K562 (cell line): Measurements from ENCODE around the gene NTRK1. TPM values are rescaled to one million over a fixed set of nuclear protein-coding genes. Genes with fewer than 3 reads are reported as not detected.

Experiments
- ATAC-seq: fragments of 200-7000 bp; cut with Tn5 transposase; 3 replicates; pipeline ENCODE4 v1.9.1; 2020; ENCODE audit warnings: moderate library complexity
- BruUV-seq: library from RNA; stranded (reverse); fragments of 400-500 nt; replicated peaks from 2 replicates; lab custom pipeline; 2021; lab: Mats Ljungman, UMichigan
- CTCF ChIA-PET: fragments of 300-600 bp; formaldehyde crosslinking; extraction: SDS; loops from one replicate; lab custom pipeline; 2021; ENCODE audit warnings: low intra/inter-chr PET ratio; lab: Yijun Ruan, JAX
- POLR2A ChIA-PET: fragments of 300-600, 350-650 bp; sonication (Branson Sonifier 250); formaldehyde crosslinking; extraction: SDS; loops from one replicate; lab custom pipeline; 2021; ENCODE audit warnings: antibody characterized with exemption, inconsistent platforms; lab: Yijun Ruan, JAX
- DNase-seq, 4 experiments: peaks; one replicate each; pipeline versions ENCODE4 v3.0.0 to v3.0.0-alpha.2; 2011 to 2018; ENCODE audit warnings: low spot score in 3 of 4, mixed read lengths in 3 of 4; ENCODE audit errors: extremely low read depth in 1 of 4
- FAIRE-seq: peaks from 2 replicates; lab custom pipeline; 2011; peaks lifted over from hg19 to GRCh38; lab: Jason Lieb, UNC
- H2AFZ ChIP-seq: 2 replicates; pipeline ENCODE4 v1.6.0; 2011; ENCODE audit warnings: low read depth, low read length, control low read depth, inconsistent platforms
- H3K27ac ChIP-seq: fragments of 200-600 bp; 3 replicates; pipeline ENCODE4 v1.8.0; 2011; ENCODE audit warnings: low read depth, mild to moderate bottlenecking, control low read depth, inconsistent platforms, low read length, moderate library complexity, mixed read lengths; ENCODE audit errors: extremely low read depth
- H3K27me3 ChIP-seq, 2 experiments: fragments of 300-600 bp in 1 of 2; 2 replicates in 1 of 2; 3 replicates in 1 of 2; pipeline versions ENCODE4 v1.6.0 to v1.8.0; 2011; ENCODE audit warnings: inconsistent platforms in 2 of 2, low read length in 2 of 2, mild to moderate bottlenecking in 1 of 2, mixed read lengths in 1 of 2, moderate library complexity in 1 of 2; ENCODE audit not compliant: control insufficient read depth in 2 of 2, insufficient read depth in 2 of 2
- H3K36me3 ChIP-seq: fragments of 300-600 bp; 3 replicates; pipeline ENCODE4 v1.8.0; 2011; ENCODE audit warnings: mild to moderate bottlenecking, low read length, inconsistent platforms; ENCODE audit not compliant: control insufficient read depth, insufficient read depth
- H3K4me1 ChIP-seq, 2 experiments: fragments of 200-600 bp in 1 of 2; replicated peaks in 1 of 2; 2 replicates in 1 of 2; 3 replicates in 1 of 2; pipeline versions ENCODE4 v1.5.1 to v1.8.0; 2011; ENCODE audit warnings: inconsistent platforms in 2 of 2, low read length in 2 of 2, mild to moderate bottlenecking in 1 of 2, mixed read lengths in 1 of 2, moderate library complexity in 1 of 2; ENCODE audit not compliant: control insufficient read depth in 2 of 2, insufficient read depth in 2 of 2
- H3K4me2 ChIP-seq: 2 replicates; pipeline ENCODE4 v1.6.1; 2011; ENCODE audit warnings: low read length, control low read depth, inconsistent platforms, mixed read lengths; ENCODE audit not compliant: insufficient read depth
- H3K4me3 ChIP-seq: fragments of 200-600 bp; sonication (generic), shearing (Covaris generic); 2 replicates; pipeline ENCODE4 v1.5.1; 2016; ENCODE audit warnings: control low read depth, inconsistent platforms
- H3K79me2 ChIP-seq: fragments of 200-600 bp; 3 replicates; pipeline ENCODE4 v1.8.0; 2011; ENCODE audit warnings: low read length, inconsistent platforms; ENCODE audit not compliant: control insufficient read depth, insufficient read depth
- H3K9ac ChIP-seq, 2 experiments: 2 replicates each; pipeline versions ENCODE4 v1.6.0 to v1.6.1; 2011; ENCODE audit warnings: low read depth in 2 of 2, low read length in 2 of 2, control low read depth in 1 of 2, inconsistent platforms in 1 of 2, mild to moderate bottlenecking in 1 of 2, mixed read lengths in 1 of 2; ENCODE audit not compliant: insufficient read depth in 1 of 2
- H3K9me1 ChIP-seq: one replicate; pipeline ENCODE4 v1.6.0; 2011; ENCODE audit warnings: inconsistent platforms, mild to moderate bottlenecking, low read length, moderate library complexity; ENCODE audit not compliant: control insufficient read depth, insufficient read depth
- H3K9me3 ChIP-seq: replicated peaks from 2 replicates; pipeline ENCODE4 v1.5.1; 2011; ENCODE audit warnings: low read depth, low read length, inconsistent platforms; ENCODE audit not compliant: control insufficient read depth, insufficient read depth
- H4K20me1 ChIP-seq: replicated peaks from 2 replicates; pipeline ENCODE4 v1.6.1; 2011; ENCODE audit warnings: low read length, inconsistent platforms, mixed read lengths; ENCODE audit not compliant: control insufficient read depth, insufficient read depth
- ZC3H8 ChIP-seq: fragments of 450-650 bp; IDR thresholded peaks from 2 replicates; pipeline ENCODE4 v1.6.1; 2017
- ZNF445 ChIP-seq: fragments of 250-450 bp; sonication (Bioruptor Pico); IDR thresholded peaks from 2 replicates; pipeline ENCODE4 v1.4.0; 2020; ENCODE audit warnings: low read depth, mild to moderate bottlenecking, moderate library complexity
- WGBS: fragments of 100-300 bp; shearing (Covaris generic); methylation state at CpG from one replicate; pipeline ENCODE4 v1.1.6; 2016; ENCODE audit warnings: low coverage, mixed read lengths; ENCODE audit not compliant: insufficient coverage; ENCODE audit errors: missing lambda C conversion rate; 5-methylcytosine and 5-hydroxymethylcytosine counted together
- in situ Hi-C: fragments of 300-500 bp; cut with MboI; formaldehyde crosslinking; loops from 4 replicates; pipeline ENCODE4 v1.15.0; 2018; ENCODE audit warnings: inconsistent platforms, mixed read lengths
- intact Hi-C: fragments of 100-400 bp; cut with micrococcal nuclease; formaldehyde crosslinking; loops from 2 replicates; pipeline ENCODE4 v1.14.2; 2022
- polyA plus RNA-seq, 8 experiments: library from polyadenylated mRNA; depleted of rRNA in 4 of 8; stranded (reverse) in 5 of 8; unstranded in 3 of 8; fragments of >200 nt; fragmentation: Nextera tagmentation in 2 of 8; fragmentation: Illumina TruSeq in 1 of 8; extraction: Ambion mirVana in 2 of 8; extraction: Trizol in 1 of 8; gene quantifications; 2 replicates each; pipeline versions ENCODE4 v1.2.1 to v1.2.3, GENCODE V29; 2011 to 2014; ENCODE audit warnings: inconsistent platforms in 1 of 8, missing spikeins in 1 of 8
- total RNA-seq, 7 experiments: library from RNA; depleted of rRNA in 6 of 7; stranded (reverse); fragments of >200 nt in 6 of 7; fragmentation: Illumina TruSeq in 2 of 7; extraction: Trizol in 2 of 7; gene quantifications; 2 replicates each; pipeline versions ENCODE4 v1.2.1 to v1.2.3, GENCODE V29; 2011 to 2021; ENCODE audit warnings: low replicate concordance in 1 of 7
- TF ChIP-seq, protein P1 (sequence below): sonication (generic); formaldehyde crosslinking; IDR thresholded peaks from 2 replicates; pipeline ENCODE4 v1.8.1; 2022; ENCODE audit warnings: missing genetic modification reagents
- TF ChIP-seq, protein P2 (sequence below): sonication (generic); formaldehyde crosslinking; IDR thresholded peaks from 2 replicates; pipeline ENCODE4 v1.8.0; 2023; ENCODE audit warnings: mild to moderate bottlenecking, missing genetic modification reagents
- TF ChIP-seq, protein P3 (sequence below): sonication (generic); formaldehyde crosslinking; IDR thresholded peaks from 2 replicates; pipeline ENCODE4 v1.8.1; 2023; ENCODE audit warnings: mild to moderate bottlenecking, missing genetic modification reagents
- TF ChIP-seq, protein P4 (sequence below): fragments of 250-450 bp; sonication (Bioruptor Pico); IDR thresholded peaks from 2 replicates; pipeline ENCODE4 v1.5.0; 2021

NTRK1 gene
- total and polyA plus RNA-seq, 9 of the 15 experiments (the other 6 are each of a cell fraction or from before 2014, with no cell fraction given), result 0.46 to 30.0 (median 7.9) TPM

DNA sequence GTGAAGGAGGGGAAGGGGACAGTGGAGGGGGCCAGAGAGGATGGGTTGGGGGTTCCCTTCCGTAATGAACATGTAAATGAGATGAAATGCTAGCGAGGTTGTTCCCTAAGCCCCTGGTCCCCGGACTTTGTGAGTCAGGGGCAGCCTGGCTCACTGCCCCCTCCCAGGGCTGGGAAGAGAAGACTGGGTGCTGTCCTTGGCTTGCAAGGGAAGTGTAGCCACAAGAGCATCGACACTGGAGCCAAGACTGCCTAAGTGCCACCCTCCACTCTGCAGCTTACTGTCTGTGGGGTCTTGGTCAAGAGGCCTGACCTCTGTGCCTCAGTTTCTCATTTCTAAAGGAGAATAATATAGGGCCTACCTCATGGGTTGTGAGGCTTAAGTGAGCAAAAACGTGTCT is 33.3 kb downstream of the NTRK1 start:
- FAIRE-seq, result no peak
- Histone ChIP-seq H3K4me3 (no peak overlapping the region), H4K20me1 (no peaks in the 10 kb centered on the region), H3K9me3 (no peaks in the 10 kb centered on the region), H3K4me2 (0 out of 2 replicates have a peak overlapping the region, but pooled peaks have one; percentile 62), H3K27ac (peak overlapping the region; percentile 63; the same call in 1 of the 3 replicates), H2AFZ (peak overlapping the region; percentile 95), H3K79me2 (no peaks in the 10 kb centered on the region), H3K4me1 (peaks cover 33 to 57% of the 10 kb centered on the region in 2 experiments), H3K27me3 (no peaks in the 10 kb centered on the region), H3K9ac (peak overlapping the region; percentile 43 to 88; a peak in 2 of 4 replicates), H3K36me3 (no peaks in the 10 kb centered on the region), H3K9me1 (no peaks in the 10 kb centered on the region)
- intact Hi-C loops (no loop called here), in situ Hi-C loops (loop anchor here (5.0 kb wide), 1 partner anchor 33 kb away; no protein-coding TSS in a partner anchor)
- no TSS peak for BruUV-seq
- 44% methylated on average over 5 of the region's 5 CpGs for WGBS
- no peak for ATAC-seq
- ChIA-PET POLR2A (interaction anchor here (0.6 to 0.9 kb wide), 5 partner anchors 10 to 49 kb away, joined by 3 to 4 read pairs (median 3); no protein-coding TSS in a partner anchor), CTCF (interaction anchor here (1.0 to 2.9 kb wide), 3 partner anchors 17 to 26 kb away, joined by 4 to 19 read pairs (median 5); partner anchors contain the start of gene LRRC71)
- no peak for DNase-seq
- TF ChIP-seq, protein P1, sequence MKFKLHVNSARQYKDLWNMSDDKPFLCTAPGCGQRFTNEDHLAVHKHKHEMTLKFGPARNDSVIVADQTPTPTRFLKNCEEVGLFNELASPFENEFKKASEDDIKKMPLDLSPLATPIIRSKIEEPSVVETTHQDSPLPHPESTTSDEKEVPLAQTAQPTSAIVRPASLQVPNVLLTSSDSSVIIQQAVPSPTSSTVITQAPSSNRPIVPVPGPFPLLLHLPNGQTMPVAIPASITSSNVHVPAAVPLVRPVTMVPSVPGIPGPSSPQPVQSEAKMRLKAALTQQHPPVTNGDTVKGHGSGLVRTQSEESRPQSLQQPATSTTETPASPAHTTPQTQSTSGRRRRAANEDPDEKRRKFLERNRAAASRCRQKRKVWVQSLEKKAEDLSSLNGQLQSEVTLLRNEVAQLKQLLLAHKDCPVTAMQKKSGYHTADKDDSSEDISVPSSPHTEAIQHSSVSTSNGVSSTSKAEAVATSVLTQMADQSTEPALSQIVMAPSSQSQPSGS (CRISPR knock-in tag), result no peak
- TF ChIP-seq ZNF445 (CRISPR knock-in tag) (no peak), ZC3H8 (no peak)
- TF ChIP-seq, protein P2, sequence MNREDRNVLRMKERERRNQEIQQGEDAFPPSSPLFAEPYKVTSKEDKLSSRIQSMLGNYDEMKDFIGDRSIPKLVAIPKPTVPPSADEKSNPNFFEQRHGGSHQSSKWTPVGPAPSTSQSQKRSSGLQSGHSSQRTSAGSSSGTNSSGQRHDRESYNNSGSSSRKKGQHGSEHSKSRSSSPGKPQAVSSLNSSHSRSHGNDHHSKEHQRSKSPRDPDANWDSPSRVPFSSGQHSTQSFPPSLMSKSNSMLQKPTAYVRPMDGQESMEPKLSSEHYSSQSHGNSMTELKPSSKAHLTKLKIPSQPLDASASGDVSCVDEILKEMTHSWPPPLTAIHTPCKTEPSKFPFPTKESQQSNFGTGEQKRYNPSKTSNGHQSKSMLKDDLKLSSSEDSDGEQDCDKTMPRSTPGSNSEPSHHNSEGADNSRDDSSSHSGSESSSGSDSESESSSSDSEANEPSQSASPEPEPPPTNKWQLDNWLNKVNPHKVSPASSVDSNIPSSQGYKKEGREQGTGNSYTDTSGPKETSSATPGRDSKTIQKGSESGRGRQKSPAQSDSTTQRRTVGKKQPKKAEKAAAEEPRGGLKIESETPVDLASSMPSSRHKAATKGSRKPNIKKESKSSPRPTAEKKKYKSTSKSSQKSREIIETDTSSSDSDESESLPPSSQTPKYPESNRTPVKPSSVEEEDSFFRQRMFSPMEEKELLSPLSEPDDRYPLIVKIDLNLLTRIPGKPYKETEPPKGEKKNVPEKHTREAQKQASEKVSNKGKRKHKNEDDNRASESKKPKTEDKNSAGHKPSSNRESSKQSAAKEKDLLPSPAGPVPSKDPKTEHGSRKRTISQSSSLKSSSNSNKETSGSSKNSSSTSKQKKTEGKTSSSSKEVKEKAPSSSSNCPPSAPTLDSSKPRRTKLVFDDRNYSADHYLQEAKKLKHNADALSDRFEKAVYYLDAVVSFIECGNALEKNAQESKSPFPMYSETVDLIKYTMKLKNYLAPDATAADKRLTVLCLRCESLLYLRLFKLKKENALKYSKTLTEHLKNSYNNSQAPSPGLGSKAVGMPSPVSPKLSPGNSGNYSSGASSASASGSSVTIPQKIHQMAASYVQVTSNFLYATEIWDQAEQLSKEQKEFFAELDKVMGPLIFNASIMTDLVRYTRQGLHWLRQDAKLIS (CRISPR knock-in tag), result no peak
- TF ChIP-seq, protein P3, sequence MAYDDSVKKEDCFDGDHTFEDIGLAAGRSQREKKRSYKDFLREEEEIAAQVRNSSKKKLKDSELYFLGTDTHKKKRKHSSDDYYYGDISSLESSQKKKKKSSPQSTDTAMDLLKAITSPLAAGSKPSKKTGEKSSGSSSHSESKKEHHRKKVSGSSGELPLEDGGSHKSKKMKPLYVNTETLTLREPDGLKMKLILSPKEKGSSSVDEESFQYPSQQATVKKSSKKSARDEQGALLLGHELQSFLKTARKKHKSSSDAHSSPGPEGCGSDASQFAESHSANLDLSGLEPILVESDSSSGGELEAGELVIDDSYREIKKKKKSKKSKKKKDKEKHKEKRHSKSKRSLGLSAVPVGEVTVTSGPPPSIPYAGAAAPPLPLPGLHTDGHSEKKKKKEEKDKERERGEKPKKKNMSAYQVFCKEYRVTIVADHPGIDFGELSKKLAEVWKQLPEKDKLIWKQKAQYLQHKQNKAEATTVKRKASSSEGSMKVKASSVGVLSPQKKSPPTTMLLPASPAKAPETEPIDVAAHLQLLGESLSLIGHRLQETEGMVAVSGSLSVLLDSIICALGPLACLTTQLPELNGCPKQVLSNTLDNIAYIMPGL (CRISPR knock-in tag), result no peak
- TF ChIP-seq, protein P4, sequence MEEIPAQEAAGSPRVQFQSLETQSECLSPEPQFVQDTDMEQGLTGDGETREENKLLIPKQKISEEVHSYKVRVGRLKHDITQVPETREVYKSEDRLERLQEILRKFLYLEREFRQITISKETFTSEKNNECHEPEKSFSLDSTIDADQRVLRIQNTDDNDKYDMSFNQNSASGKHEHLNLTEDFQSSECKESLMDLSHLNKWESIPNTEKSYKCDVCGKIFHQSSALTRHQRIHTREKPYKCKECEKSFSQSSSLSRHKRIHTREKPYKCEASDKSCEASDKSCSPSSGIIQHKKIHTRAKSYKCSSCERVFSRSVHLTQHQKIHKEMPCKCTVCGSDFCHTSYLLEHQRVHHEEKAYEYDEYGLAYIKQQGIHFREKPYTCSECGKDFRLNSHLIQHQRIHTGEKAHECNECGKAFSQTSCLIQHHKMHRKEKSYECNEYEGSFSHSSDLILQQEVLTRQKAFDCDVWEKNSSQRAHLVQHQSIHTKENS, result no peak
